GM12878 (cell line): ENCODE data around the gene CITED1. TPM values are rescaled to one million over a fixed set of nuclear protein-coding genes. Genes with fewer than 3 reads are reported as not detected.

Source experiments
- ATAC-seq: fragments of 200-7000 bp; cut with Tn5 transposase; 3 replicates; pipeline ENCODE4 v1.9.1; 2020; ENCODE audit warnings: mild to moderate bottlenecking, moderate library complexity
- BruUV-seq: library from RNA; stranded (reverse); fragments of 400-500 nt; replicated peaks from 2 replicates; lab custom pipeline; 2021; lab: Mats Ljungman, UMichigan
- CTCF ChIA-PET: fragments of 300-600 bp; sonication (Branson Sonifier 250); formaldehyde crosslinking; extraction: SDS; loops from one replicate; lab custom pipeline; 2021; ENCODE audit warnings: inconsistent platforms; lab: Yijun Ruan, JAX
- POLR2A ChIA-PET: fragments of 350-600 bp; formaldehyde crosslinking; extraction: SDS; loops from one replicate; lab custom pipeline; 2021; ENCODE audit warnings: inconsistent platforms; lab: Charles Lee
- RAD21 ChIA-PET: fragments of 300-600 bp; sonication (Branson Sonifier 250); formaldehyde crosslinking; loops from one replicate; lab custom pipeline; 2023; ENCODE audit warnings: antibody characterized with exemption; ENCODE audit not compliant: unreplicated experiment; lab: Charles Lee
- SMC1A ChIA-PET: fragments of 300-600 bp; sonication (Branson Sonifier 250); formaldehyde crosslinking; loops from one replicate; lab custom pipeline; 2023; ENCODE audit not compliant: unreplicated experiment, uncharacterized antibody; lab: Charles Lee
- DNase-seq: peaks from one replicate; pipeline ENCODE4 v3.0.0-alpha.2; 2011; ENCODE audit warnings: low read depth, low spot score
- FAIRE-seq: peaks from 3 replicates; lab custom pipeline; 2011; peaks lifted over from hg19 to GRCh38; lab: Jason Lieb, UNC
- H2AFZ ChIP-seq: 2 replicates; pipeline ENCODE4 v1.6.0; 2011; ENCODE audit warnings: low read depth, low read length, control low read depth; ENCODE audit not compliant: control insufficient read depth
- H3K27ac ChIP-seq: 2 replicates; pipeline ENCODE4 v1.5.1; 2011; ENCODE audit warnings: control low read depth; ENCODE audit not compliant: control insufficient read depth, insufficient read depth
- H3K27me3 ChIP-seq, 2 experiments: replicated peaks in 1 of 2; 2 replicates each; pipeline versions ENCODE4 v1.6.0 to v1.6.1; 2011; ENCODE audit warnings: low read length in 1 of 2; ENCODE audit not compliant: control insufficient read depth in 2 of 2, insufficient read depth in 2 of 2
- H3K36me3 ChIP-seq, 2 experiments: 2 replicates each; pipeline ENCODE4 v1.5.1; 2011; ENCODE audit warnings: low read length in 1 of 2; ENCODE audit not compliant: control insufficient read depth in 2 of 2, insufficient read depth in 2 of 2
- H3K4me1 ChIP-seq: 2 replicates; pipeline ENCODE4 v1.6.1; 2011; ENCODE audit warnings: mild to moderate bottlenecking, low read length, moderate library complexity, mixed read lengths; ENCODE audit not compliant: control insufficient read depth, insufficient read depth
- H3K4me2 ChIP-seq: 2 replicates; pipeline ENCODE4 v1.6.0; 2011; ENCODE audit warnings: control low read depth; ENCODE audit not compliant: control insufficient read depth, insufficient read depth
- H3K4me3 ChIP-seq: fragments of 200-600 bp; sonication (generic); 2 replicates; pipeline ENCODE4 v1.5.1; 2016
- H3K79me2 ChIP-seq: 2 replicates; pipeline ENCODE4 v1.6.0; 2011; ENCODE audit warnings: low read length; ENCODE audit not compliant: control insufficient read depth, insufficient read depth
- H3K9ac ChIP-seq: 2 replicates; pipeline ENCODE4 v1.8.0; 2011; ENCODE audit warnings: low read length, control low read depth, mixed read lengths; ENCODE audit not compliant: control insufficient read depth, insufficient read depth
- H3K9me3 ChIP-seq: replicated peaks from 3 replicates; pipeline ENCODE4 v1.5.1; 2011; ENCODE audit warnings: mild to moderate bottlenecking, low read length; ENCODE audit not compliant: control insufficient read depth, insufficient read depth
- H4K20me1 ChIP-seq: 2 replicates; pipeline ENCODE4 v1.6.0; 2011; ENCODE audit not compliant: control insufficient read depth, insufficient read depth
- ASH2L ChIP-seq: fragments of 300-600, 200-600 bp; sonication (generic); IDR thresholded peaks from 2 replicates; pipeline ENCODE4 v1.6.1; 2017; ENCODE audit warnings: low read depth, mild to moderate bottlenecking, borderline replicate concordance
- ATF3 ChIP-seq: IDR thresholded peaks from 2 replicates; pipeline ENCODE4 v1.6.1; 2011; ENCODE audit warnings: low read depth, mild to moderate bottlenecking, low read length, moderate library complexity, borderline replicate concordance; ENCODE audit errors: extremely low read depth
- BHLHE40 ChIP-seq, 2 experiments: fragments of 450-650 bp in 1 of 2; IDR thresholded peaks; 2 replicates each; pipeline ENCODE4 v1.6.1; 2011 to 2017; ENCODE audit warnings: low read depth in 2 of 2, borderline replicate concordance in 1 of 2, improper control_type of control experiment in 1 of 2, low read length in 1 of 2, mild to moderate bottlenecking in 1 of 2
- CHD1 ChIP-seq: IDR thresholded peaks from 2 replicates; pipeline ENCODE4 v1.6.1; 2012; ENCODE audit warnings: low read depth, low read length, improper control_type of control experiment
- CHD2 ChIP-seq: IDR thresholded peaks from 2 replicates; pipeline ENCODE4 v1.6.1; 2011; ENCODE audit warnings: low read depth, low read length, improper control_type of control experiment, borderline replicate concordance
- E2F8 ChIP-seq: fragments of 450-650 bp; IDR thresholded peaks from 2 replicates; pipeline ENCODE4 v1.6.1; 2018; ENCODE audit warnings: mild to moderate bottlenecking, low read depth, moderate library complexity; ENCODE audit not compliant: partially characterized antibody
- ESRRA ChIP-seq: IDR thresholded peaks from 2 replicates; pipeline ENCODE4 v1.6.1; 2012; ENCODE audit warnings: mild to moderate bottlenecking, low read length, improper control_type of control experiment
- HDAC2 ChIP-seq: fragments of 200-600 bp; sonication (generic); IDR thresholded peaks from 2 replicates; pipeline ENCODE4 v1.6.1; 2017
- LARP7 ChIP-seq: fragments of 450-650 bp; IDR thresholded peaks from 2 replicates; pipeline ENCODE4 v1.6.1; 2017; ENCODE audit warnings: mild to moderate bottlenecking
- NR2C2 ChIP-seq: IDR thresholded peaks from 2 replicates; pipeline ENCODE4 v1.6.1; 2011; ENCODE audit warnings: borderline replicate concordance, low read depth; ENCODE audit not compliant: control insufficient read depth, insufficient read length
- PAX8 ChIP-seq: fragments of 450-650 bp; IDR thresholded peaks from 2 replicates; pipeline ENCODE4 v1.6.1; 2017; ENCODE audit warnings: mild to moderate bottlenecking, moderate library complexity
- POLR2A ChIP-seq: IDR thresholded peaks from 2 replicates; pipeline ENCODE4 v1.6.1; 2011; ENCODE audit warnings: low read depth, mild to moderate bottlenecking, low read length
- SIN3A ChIP-seq: IDR thresholded peaks from 2 replicates; pipeline ENCODE4 v1.6.1; 2012; ENCODE audit warnings: low read depth, low read length, improper control_type of control experiment
- TCF3 ChIP-seq: IDR thresholded peaks from 2 replicates; pipeline ENCODE4 v1.6.1; 2012; ENCODE audit warnings: low read depth, mild to moderate bottlenecking, low read length, borderline replicate concordance; ENCODE audit not compliant: insufficient read depth
- YBX1 ChIP-seq: fragments of 450-650 bp; IDR thresholded peaks from 2 replicates; pipeline ENCODE4 v1.6.1; 2016; ENCODE audit warnings: antibody characterized with exemption
- WGBS: methylation state at CpG from one replicate; pipeline ENCODE4 v1.1.6; 2016; ENCODE audit warnings: low lambda C conversion rate; ENCODE audit not compliant: insufficient replicate concordance, insufficient coverage; ENCODE audit errors: missing lambda C conversion rate; 5-methylcytosine and 5-hydroxymethylcytosine counted together
- in situ Hi-C: fragments of 300-500 bp; cut with MboI; formaldehyde crosslinking; loops from 9 replicates; pipeline ENCODE4 v1.14.3; 2018; ENCODE audit warnings: mixed read lengths
- intact Hi-C: fragments of 100-400 bp; cut with micrococcal nuclease; formaldehyde crosslinking; loops from one replicate; pipeline ENCODE4 v1.14.2; 2022; ENCODE audit not compliant: unreplicated experiment
- polyA plus RNA-seq, 11 experiments: library from polyadenylated mRNA; depleted of rRNA in 4 of 11; unstranded in 6 of 11; stranded (reverse) in 5 of 11; fragments of >200 nt; fragmentation: Nextera tagmentation in 4 of 11; fragmentation: Illumina TruSeq in 1 of 11; extraction: Ambion mirVana in 4 of 11; extraction: Trizol in 1 of 11; gene quantifications; 1 replicate in 1 of 11; 2 replicates in 10 of 11; pipeline versions ENCODE4 v1.2.1 to v1.2.3, GENCODE V29; 2011 to 2016; ENCODE audit warnings: inconsistent platforms in 2 of 11, missing spikeins in 2 of 11, low read depth in 1 of 11
- total RNA-seq, 4 experiments: library from RNA; depleted of rRNA in 3 of 4; stranded (reverse); fragments of >200 nt in 3 of 4; fragmentation: Illumina TruSeq in 1 of 4; extraction: Trizol in 1 of 4; gene quantifications; 2 replicates each; pipeline versions ENCODE4 v1.2.1 to v1.2.3, GENCODE V29; 2013 to 2021

Gene CITED1
- total and polyA plus RNA-seq, 10 of the 15 experiments (the other 5 are each of a cell fraction or from before 2014, with no cell fraction given), result 0.56 TPM; not detected in 9

DNA sequence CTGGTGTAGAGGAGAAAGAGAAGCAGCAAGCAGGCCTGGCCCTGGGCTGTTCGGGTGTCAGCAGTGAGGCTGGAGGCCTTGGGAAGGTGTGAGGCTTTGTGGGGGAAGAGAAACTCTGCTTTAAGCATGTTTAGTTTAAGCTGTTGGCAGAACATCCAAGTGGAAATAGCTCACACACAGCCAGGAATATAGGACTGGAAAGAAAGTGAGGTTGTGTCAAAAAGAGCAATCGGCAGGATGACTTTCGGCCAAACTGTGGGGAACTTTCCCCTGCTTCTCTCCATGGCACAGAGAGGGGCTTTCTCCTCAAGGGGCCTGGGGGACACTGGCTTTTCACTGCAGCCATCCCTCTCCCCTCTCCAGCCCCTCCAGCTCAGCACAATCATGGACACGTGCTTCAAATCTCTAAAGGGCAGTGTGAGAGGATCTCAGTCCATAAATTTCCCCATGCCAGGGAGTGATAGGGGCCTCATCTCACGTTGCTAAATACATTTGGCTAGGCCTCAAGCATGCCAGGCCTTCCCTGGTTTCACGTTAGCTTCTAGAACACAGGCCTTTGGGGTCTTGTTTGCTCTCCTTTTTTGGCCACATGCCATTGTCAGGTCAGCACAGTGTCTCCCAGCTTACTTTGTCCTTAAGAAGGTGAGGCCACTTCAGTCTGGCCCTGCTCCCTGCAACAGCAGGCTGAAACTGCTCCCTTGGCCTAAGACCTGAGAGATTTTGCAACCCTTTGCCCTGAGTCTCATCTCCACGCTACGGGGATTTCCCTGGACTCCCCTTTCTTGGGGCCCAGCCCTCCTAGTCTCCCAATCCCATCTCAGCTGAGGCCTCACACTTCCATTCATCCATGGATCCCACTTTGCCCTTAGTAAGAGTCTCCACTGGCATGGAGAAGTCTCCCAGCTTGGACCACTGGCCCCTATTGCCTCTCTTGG lies 8.3 kb upstream of the CITED1 start (continued):
- TF ChIP-seq ATF3, result no peak
- TF ChIP-seq PAX8, result no peak
- no peak for TF ChIP-seq LARP7
- TF ChIP-seq NR2C2, result no peak
- TF ChIP-seq HDAC2, result no peak
- TF ChIP-seq BHLHE40 (IDR thresholded peaks at IDR 0.05; ENCODE audit: borderline replicate concordance in 1 of 2, low read depth in 2 of 2, low read length in 1 of 2), result no peak
- no peak for TF ChIP-seq YBX1
- TF ChIP-seq POLR2A, result no peak

- no peak overlapping the region for H3K9ac ChIP-seq
- DNase-seq (no peak), FAIRE-seq (no peak), ATAC-seq (no peak)
- H3K4me2 ChIP-seq, result no peak overlapping the region
- H3K27me3 ChIP-seq, result peaks cover 4 to 9% of the 10 kb centered on the region in 2 experiments
- WGBS, result 52% methylated on average over 14 of the region's 14 CpGs
- ChIA-PET SMC1A (no interaction called here), CTCF (no interaction called here), POLR2A (no interaction called here), RAD21 (no interaction called here)
- H3K9me3 ChIP-seq, result no peaks in the 10 kb centered on the region; the same call in 2 of the 3 replicates
- TF ChIP-seq TCF3 (no peak), SIN3A (no peak), CHD1 (no peak), E2F8 (no peak), CHD2 (no peak), ESRRA (no peak), ASH2L (no peak)
- H3K36me3 ChIP-seq, result no peaks in the 10 kb centered on the region
- intact Hi-C loops (no loop called here), in situ Hi-C loops (no loop called here)
- H2AFZ ChIP-seq, result no peak overlapping the region
- no peak overlapping the region for H3K4me3 ChIP-seq
- no peak overlapping the region for H3K27ac ChIP-seq
- H3K4me1 ChIP-seq, result no peaks in the 10 kb centered on the region
- no peaks in the 10 kb centered on the region for H3K79me2 ChIP-seq
- BruUV-seq, result no TSS peak
- peaks cover 3% of the 10 kb centered on the region; the same call in 1 of the 2 replicates for H4K20me1 ChIP-seq
These were observed 6.7 kb upstream of the CITED1 start for GRCh38 chrX:72312311-72312940.
